Activated CD8-positive, alpha-beta memory T cell treated with anti-CD3 and anti-CD28 coated beads, Interleukin-2, amount 50 U/mL, for 4 hours (primary cell): Measurements from ENCODE around the gene ZFP90.
A peak's percentile ranks its signal among the peaks of the same experiment; 100 is the strongest.
"Not testable (repeated sequence)": the region's sequence is repeated elsewhere in the genome, so short reads cannot be mapped to it uniquely, and the experiment has no call there.

Source experiments
- DNase-seq: peaks from one replicate; pipeline ENCODE4 v3.0.0-alpha.2; 2020

Gene ZFP90

GRCh38 chr16:68519225-68519745, 19.8 kb upstream of the ZFP90 start:
- no peak for DNase-seq

- peak; percentile 86 for DNase-seq
These were observed 18.4 kb upstream of the ZFP90 start for GRCh38 chr16:68520649-68521086.

- DNase-seq, result no peak
These were observed 14.8 kb upstream of the ZFP90 start for GRCh38 chr16:68524069-68524820.

GRCh38 chr16:68526143-68526781, 12.8 kb upstream of the ZFP90 start:
- DNase-seq, result no peak

GRCh38 chr16:68526782-68527145, 12.3 kb upstream of the ZFP90 start:
- DNase-seq, result no peak

GRCh38 chr16:68528233-68528632, 10.9 kb upstream of the ZFP90 start:
- no peak for DNase-seq

- DNase-seq, result peak; percentile 89
These were observed 10.3 kb upstream of the ZFP90 start for GRCh38 chr16:68528686-68529379.

- DNase-seq, result no peak
These were observed 9.5 kb upstream of the ZFP90 start for GRCh38 chr16:68529608-68529930.

GRCh38 chr16:68529931-68530701, 9.0 kb upstream of the ZFP90 start:
- peak; percentile 92 for DNase-seq

- no peak for DNase-seq
These were observed 5.2 kb upstream of the ZFP90 start for GRCh38 chr16:68533937-68534336.

- DNase-seq, result no peak
These were observed 3.8 kb upstream of the ZFP90 start for GRCh38 chr16:68535331-68535730.

- DNase-seq, result no peak
These were observed 684 bp downstream of the ZFP90 start for GRCh38 chr16:68539711-68540239.

- DNase-seq, result no peak
These were observed 9.9 kb downstream of the ZFP90 start for GRCh38 chr16:68548947-68549346.

- no peak for DNase-seq
These were observed 14.1 kb downstream of the ZFP90 start for GRCh38 chr16:68553186-68553585.

GRCh38 chr16:68560341-68560740, 21.2 kb downstream of the ZFP90 start:
- DNase-seq, result not testable (repeated sequence)

- no peak for DNase-seq
These were observed 24.7 kb downstream of the ZFP90 start for GRCh38 chr16:68563631-68564381.

- no peak for DNase-seq
These were observed 25.4 kb downstream of the ZFP90 start for GRCh38 chr16:68564382-68564985.

- no peak for DNase-seq
These were observed 35.4 kb downstream of the ZFP90 start for GRCh38 chr16:68574479-68574878.

GRCh38 chr16:68575082-68575481, 36.0 kb downstream of the ZFP90 start:
- DNase-seq, result no peak

GRCh38 chr16:68577352-68577853, 38.3 kb downstream of the ZFP90 start:
- DNase-seq, result no peak
